GM21528 (cell line): ENCODE data around the gene SCO1.

Experiments used
- ATAC-seq: cut with Tn5 transposase; IDR thresholded peaks from one replicate; pipeline ENCODE4 v1.9.1; 2021; ENCODE audit warnings: mild to moderate bottlenecking, moderate library complexity; ENCODE audit not compliant: unreplicated experiment, low FRiP score

The SCO1 gene

DNA sequence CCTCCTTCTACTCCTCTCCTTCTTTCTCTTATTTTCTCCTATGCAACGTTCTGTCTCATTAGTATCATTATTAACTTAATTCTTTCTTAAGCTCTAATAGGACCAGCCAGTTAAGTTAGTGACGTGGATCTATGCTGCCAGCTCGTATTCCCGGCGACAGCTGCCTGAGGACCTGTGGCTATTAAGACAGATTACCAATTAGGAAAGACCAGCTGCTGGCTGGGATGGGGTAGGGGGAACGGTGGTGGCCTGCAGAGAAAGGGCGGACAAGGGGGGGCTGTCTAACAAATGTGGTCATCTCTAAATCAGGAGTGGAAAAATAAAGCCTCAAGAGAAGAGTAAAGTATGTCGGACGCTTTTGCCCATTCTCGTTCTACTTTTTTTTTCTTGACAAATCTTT lies 39.5 kb downstream of the SCO1 start:
- no peak for ATAC-seq

DNA sequence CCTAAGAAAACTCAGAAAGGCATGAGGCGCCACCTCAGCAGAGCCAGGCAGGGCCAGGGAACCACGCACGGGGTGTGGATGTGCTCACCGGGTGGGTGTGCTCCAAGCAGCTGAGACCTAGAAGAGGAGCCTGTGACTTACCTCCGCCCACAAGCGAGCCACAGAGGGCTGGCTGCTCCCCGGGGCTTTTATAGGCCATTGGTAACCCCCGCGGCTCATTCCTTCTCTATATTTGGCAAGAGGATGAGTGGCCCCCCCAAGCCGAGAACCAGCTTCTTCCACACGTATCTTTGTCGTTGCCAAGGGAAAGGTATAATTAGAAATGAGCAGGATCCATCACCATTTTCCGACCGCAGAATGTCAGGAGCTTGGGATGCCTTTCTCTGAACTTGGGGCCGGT lies 40.2 kb downstream of the SCO1 start, which contains the start of gene MYH3:
TSS of gene MYH3 (minus strand) at position 162 of the 400 bp plus-strand sequence. CDS start 2,245 bp downstream, outside the sequence.
- no peak for ATAC-seq

GRCh38 chr17:10653987-10654386 lies 43.3 kb downstream of the SCO1 start:
- ATAC-seq = no peak

GRCh38 chr17:10652984-10653659 lies 44.2 kb downstream of the SCO1 start:
- ATAC-seq = no peak

DNA sequence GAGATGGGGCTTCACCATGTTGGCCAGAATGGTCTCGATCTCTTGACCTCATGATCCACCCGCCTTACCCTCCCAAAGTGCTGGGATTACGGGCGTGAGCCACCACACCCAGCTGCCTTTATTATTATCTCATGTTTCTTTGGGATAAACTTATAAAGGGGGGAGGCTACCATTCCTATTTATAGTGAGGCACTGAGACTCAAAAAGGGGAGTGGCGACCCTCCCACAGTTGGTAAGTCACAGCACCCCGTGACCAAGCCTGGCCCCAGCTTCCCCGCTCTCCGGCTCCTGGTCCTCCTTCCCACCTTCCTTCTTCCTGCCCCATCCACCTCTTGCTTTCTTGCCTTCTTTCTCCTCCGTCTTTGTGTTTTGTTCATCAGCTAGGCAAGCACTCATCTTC lies 45.4 kb downstream of the SCO1 start:
- no peak for ATAC-seq

DNA sequence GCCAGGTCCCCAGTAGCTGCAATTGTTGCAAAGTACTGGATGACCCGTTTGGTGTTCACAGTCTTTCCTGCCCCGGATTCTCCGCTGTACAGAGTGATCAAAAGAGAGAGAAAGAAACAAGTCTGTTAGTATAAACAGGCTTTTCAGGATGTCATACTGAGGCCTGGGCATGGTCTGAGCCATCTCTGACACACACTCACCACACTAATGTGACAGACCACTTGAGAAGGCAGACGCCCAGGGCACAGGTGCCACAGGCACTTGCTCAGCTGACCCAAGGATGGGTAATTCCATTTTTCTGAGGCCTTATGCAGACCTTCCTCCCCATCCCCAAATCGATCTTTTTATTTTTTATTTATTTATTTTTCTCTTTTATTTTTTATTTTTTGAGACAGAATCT lies 47.7 kb downstream of the SCO1 start:
- ATAC-seq = no peak

DNA sequence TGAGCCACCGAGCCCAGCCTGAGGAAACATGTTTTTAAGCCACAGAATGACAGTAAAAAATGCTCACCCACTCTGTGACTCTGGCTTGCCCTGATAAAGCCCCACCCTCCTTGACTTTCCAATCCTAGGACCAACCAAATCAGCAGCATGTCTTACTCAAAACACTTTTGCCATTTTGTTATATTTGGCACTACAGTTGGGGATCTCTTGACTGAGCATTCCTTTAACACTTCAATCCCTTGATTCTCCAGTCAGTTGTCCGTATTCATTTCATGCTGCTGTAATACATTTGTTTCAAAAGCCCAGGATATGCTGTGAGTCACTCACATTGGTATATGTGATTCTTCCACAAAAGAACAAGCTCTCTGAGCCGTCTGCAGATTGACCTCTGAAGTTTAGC lies 48.4 kb downstream of the SCO1 start:
- no peak for ATAC-seq

DNA sequence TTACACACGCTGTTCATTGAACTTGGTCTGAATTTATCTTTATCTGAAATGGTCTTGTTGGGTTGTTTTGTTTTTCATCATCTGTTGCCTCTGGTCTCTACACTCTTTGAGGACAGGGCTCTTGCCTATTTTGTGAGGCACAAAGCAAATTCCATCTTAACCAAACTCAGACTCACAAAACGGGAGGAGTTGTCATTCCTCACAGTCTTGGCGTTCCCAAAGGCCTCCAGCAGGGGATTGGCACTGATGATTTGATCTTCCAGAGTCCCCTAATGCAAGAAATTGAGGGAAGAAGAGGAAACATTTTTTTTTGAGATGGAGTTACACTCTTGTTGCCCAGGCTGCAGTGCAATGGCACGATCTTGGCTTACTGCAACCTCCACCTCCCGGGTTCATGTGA lies 49.0 kb downstream of the SCO1 start:
- no peak for ATAC-seq

DNA sequence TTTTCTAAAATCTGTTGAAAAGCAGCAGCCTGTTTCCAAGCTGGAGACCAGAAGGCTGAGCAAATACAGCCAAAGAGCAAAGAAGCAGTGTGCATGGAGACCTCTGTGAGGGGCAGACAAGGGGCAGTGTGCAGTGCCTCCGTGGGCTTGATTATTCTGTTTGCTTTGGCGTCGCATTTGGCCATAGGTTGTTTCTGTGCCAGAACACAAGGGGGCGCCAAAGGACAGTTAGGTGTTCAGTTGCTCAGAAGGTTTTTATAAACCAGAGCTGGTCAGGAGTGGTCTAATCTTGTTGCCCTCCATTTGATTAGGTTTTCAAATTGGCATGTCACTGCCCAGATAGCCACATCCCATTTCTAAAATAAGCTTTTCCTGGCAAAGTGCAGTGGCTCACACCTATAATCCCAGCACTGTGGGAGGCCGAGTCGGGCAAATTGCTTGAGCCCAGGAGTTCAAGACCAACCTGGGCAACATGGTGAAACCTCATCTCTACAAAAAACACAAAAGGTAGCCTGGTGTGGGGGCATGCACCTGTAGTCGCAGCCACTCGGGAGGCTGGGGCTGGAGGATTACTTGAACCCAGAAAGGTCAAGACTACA lies 50.8 kb downstream of the SCO1 start:
- ATAC-seq = no peak

GRCh38 chr17:10640475-10640874 lies 56.9 kb downstream of the SCO1 start:
- ATAC-seq = no peak

- no peak for ATAC-seq
Measured at GRCh38 chr17:10638151-10638550, 59.2 kb downstream of the SCO1 start.

GRCh38 chr17:10635290-10635689 lies 62.0 kb downstream of the SCO1 start:
- no peak for ATAC-seq

DNA sequence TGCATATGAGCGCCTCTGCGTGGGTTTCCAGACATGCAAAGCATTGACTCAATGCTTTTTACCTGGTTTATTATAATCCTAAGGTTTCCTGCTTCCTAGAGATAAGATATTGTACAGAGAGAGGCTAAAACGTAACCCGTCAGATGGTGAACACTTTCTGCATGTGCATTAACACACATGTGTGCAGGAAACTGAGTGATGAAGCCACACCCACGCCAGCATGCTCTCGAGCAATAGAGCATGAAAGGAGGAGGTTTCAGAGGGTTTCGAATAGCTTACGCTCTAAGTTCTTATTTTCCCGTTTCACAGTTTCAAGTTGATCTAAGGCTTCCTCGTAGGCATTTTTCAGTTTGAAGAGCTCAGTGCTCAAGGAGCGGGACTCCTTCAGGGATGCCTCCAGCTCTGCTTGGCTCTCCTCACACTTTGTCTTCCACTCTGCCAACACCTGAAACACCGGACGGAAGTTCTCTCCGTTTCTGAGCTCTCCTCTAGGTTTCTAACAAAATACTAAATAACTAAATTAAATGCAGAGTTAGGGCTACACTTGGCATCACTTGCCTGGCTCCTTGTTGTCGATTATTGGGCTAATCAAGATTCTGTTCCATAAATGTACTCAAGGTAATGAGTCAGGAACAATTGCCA lies 63.5 kb downstream of the SCO1 start:
- peak; percentile 93 for ATAC-seq

DNA sequence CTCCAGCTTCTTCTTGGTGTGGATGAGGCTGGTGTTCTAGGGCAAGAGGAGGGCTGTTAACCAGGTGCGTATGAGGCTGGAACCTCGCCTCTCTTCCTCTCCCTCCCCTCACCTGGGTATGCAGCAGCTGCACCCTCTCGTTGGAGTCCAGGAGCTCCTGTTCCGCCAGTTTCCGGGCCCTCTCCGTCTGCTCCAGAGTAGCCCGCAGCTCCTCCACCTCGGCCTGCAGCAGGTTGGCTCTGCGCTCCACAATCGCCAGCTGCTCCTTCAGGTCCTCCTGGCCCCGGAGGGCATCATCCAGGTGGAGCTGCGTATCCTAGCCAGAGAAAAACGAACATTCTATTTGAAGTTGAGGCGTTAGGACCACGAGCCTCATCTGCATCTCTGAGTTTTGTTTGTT lies 65.6 kb downstream of the SCO1 start:
- ATAC-seq = no peak

GRCh38 chr17:10631048-10631700 lies 66.2 kb downstream of the SCO1 start:
- no peak for ATAC-seq

DNA sequence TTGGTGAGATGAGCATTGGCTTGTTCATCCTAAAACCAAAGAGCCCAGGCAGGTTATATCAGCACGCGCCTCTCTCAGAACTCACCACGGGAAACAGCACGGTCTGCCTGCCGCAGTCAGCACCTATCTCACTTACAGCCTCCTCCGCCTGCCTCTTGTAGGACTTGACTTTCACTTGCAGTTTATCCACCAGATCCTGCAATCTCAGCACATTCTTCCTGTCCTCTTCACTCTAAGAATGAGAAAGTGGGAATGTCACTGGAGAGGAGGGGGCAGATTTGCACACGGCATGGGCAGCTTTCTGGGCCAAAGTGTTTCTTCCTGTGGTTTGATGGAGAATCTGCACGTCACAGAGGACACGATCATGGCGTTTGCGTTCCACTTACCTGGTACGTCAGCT lies 67.6 kb downstream of the SCO1 start:
- no peak for ATAC-seq

GRCh38 chr17:10628756-10629155 lies 68.6 kb downstream of the SCO1 start:
- no peak for ATAC-seq

DNA sequence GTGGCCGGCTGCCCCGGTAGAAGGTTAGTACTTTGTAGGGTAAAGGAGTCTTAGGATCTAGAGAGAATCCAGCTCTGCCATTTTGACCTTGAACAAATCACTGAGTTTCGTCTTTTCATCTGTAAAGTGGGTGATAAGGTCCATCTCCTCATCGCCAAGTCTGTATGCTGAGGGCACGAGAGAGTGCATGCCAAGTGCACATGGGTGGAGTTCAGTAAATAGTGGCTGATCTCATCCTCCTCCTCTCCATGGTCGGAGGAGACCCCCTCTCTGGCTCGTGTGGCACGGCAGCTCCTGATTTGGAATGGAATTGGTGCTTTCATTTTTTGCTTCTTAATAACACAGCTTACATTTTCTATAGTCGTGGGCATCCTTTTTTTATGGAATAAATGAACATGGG lies 70.9 kb downstream of the SCO1 start:
- ATAC-seq = no peak

DNA sequence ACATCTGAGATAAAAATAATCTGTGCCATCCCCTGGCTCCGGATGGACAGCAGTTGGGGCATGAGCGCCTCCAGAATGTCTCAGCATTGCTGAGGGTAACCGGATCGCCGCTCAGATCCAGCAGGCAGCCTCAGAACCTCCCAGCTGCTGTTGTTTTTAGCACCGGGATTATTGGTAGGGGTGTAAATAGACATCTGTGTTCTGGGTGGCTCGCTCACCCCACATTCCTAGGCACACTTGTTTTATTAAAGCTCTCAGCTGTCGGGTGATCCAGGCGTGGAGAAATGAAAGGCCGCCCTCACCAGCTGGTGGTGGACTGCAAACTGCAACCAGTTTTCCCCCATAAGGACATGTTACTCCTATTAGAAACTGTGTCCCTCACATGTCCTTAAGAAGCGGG lies 72.4 kb downstream of the SCO1 start:
- ATAC-seq = no peak

GRCh38 chr17:10623737-10624338 lies 73.5 kb downstream of the SCO1 start:
- ATAC-seq = no peak
